KBM-7 (cell line): ENCODE data around the gene C10orf53.

Source experiments
- DNase-seq: peaks from one replicate; pipeline ENCODE4 v3.0.0-alpha.2; 2015
- in situ Hi-C: fragments of 300-500 bp; cut with MboI; formaldehyde crosslinking; loops from 2 replicates; pipeline ENCODE4 v1.14.3; 2020; ENCODE audit warnings: low sequenced_read_pairs, low pct_unique_long_range_greater_than_20kb, mixed read lengths

The C10orf53 gene

DNA sequence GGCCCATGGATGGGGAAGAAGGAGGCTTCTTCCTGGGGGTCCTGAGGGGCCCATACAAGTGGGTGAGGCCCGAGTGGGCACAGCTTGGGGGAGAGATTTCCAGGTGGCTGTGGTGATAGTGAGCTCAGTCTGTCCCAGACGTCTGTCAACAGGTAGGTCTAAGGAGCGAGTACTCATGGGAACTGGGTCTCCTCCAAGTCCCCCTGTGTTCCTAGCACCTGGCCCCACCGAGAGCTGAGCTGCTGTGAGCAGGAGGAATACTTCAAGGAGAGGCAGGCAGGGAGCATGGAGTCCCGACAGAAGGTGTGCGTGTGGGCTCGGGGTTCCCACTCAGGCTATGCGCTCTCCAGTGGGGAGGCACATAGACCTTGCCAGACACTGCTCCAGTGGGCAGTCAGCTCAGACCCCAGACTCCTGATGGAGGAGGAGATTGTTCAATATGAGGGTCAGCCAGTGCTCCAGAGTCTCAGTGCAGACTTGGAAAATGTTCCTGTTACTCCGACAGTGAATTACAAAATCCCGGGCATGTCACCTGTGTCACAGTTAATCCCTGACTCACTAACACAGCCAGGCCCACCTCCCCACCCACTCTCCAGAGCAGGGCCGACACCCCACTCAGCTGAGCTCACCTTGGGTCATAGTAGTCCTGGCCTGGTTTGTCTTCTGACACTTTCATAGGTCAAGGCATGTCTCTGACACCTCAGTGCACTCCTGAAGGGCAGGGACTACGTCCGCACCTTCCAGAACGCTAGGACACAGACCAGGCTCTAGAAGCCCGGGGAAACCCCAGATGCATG is 28.2 kb upstream of the C10orf53 start:
- no peak for DNase-seq
- in situ Hi-C loops, result no loop called here

DNA sequence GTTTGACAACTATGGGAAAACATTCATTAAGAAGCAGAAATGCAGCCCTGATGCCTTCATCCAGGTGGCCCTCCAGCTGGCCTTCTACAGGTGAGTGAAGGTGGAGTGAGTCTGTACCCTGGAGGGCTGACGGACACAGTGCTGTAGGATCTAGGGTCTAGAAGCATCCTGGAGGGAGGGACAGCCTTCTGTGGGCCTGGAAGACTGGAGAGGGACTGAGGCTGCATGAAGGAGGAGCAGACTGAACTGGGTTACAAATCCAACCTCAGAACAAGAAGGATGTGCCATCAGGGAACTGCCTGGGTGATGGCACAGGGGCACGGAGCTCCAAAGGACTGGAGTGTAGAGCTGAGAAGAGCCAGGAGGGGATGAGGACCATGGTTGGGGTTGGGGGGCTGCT is 27.5 kb upstream of the C10orf53 start:
- in situ Hi-C loops, result no loop called here
- DNase-seq, result no peak

DNA sequence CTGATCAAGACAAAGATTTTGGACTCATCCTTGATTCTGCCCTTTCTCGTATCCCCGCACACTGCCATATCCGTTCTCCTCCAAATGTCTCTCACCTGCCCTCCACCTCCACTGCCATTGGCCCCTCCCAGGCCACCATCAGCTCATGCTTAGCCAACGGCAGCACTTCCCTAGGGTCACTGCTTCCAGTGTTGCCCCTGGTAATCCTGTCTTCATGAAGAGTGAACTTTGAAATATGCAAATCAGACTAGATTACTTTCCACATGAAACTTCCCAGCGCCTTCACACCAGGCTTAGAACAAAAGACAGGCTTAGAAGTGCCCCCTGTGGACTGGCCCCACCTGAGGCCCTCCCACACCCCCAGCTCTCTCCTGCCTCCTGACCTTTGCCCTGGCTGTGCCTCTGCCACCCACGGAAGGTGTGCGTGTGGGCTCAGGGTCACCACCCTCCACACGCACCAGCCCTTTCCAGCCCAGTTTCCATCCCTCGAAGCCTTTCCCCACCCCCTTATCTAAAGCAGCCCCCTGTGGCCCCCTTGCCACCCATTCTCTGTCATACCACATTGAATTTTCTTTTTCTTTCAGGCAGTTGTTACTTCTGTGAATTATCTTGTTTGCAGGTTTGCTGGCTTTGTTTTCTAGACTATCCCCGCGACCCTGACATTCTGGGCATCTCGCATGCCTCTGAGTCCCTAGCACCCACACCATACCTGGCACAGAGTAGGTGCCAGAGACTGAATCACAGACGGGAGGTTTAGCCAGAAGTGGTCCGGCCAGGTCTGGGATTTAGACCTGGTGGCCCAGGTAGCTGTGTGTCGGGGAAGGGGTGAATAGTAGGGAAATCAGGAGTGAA is 26.8 kb upstream of the C10orf53 start:
- DNase-seq, result no peak
- in situ Hi-C loops, result no loop called here

DNA sequence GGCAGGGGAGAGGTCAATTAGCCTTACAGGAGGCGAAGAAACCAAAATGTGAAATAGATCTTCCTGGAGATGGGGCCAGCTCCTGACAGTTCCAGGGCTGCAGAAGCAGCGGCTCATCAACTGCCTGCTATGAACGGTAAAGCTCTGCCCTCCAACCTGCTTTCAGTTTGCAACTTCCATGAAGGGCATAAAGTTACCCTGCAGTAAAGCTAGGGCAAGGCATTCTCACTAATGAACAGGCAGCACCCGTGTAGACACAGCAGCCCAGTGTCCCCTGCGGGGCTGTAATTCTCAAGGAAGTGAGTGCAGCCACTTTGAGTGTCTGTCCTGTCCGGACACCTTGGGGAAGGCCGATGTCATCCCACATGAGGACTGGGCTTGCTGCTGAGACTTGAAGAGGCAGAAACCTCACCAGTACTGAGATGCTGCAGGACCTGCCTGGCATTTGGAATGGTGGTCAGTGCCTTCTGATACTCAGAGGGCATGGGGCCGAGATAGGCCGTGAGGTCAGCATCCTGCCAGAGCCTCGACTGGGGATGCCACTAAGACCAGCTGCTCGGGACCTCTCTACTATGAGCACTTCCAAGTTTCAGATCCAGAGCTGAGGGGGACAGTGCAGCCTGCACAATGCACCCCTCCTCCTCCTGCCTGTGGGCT is 26.1 kb upstream of the C10orf53 start:
- DNase-seq, result no peak
- in situ Hi-C loops, result no loop called here

DNA sequence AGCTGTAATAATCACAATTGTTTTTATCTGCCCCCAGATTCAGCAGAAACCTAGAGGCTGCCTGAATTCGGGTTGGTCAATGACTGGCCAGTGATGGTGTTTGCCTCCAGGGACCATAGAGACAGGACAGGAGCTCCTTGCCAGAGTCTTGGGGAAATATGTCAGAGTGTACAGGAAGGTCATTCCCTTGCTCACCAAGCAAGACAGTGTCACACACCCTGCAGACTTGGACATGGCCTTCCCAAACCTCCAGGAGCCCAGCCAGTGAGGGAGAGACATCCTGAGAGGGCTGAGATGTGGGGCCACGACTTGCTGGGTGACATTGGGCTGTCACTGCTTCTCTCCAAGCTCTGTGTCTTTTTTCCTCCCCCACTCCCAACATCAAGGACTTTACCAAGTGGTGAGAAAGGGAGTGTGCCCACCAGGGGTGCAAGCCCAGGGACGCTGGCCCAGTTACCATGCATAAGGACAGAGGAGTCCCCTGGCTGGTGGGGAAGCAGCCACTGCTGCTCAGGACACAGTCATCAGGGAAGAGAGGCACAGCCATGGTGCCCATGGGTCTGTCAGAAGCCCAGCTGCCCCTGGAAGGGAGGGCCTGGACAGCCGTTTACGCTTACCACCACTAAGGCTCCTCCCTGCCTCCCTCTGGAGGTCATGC is 25.3 kb upstream of the C10orf53 start:
- DNase-seq, result no peak
- in situ Hi-C loops, result no loop called here

DNA sequence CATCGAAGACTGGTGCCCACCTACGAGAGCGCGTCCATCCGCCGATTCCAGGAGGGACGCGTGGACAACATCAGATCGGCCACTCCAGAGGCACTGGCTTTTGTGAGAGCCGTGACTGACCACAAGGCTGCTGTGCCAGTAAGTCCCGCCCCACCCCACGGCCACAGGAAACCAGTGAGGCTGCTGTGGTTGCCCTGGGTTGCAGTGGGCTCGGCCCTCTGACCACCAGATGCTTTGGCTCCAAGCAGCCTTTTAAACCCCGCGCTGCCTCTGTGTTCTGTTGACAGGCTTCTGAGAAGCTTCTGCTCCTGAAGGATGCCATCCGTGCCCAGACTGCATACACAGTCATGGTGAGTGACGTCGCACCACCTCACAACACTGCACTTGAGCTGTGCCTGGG is 24.4 kb upstream of the C10orf53 start:
- in situ Hi-C loops, result no loop called here

DNA sequence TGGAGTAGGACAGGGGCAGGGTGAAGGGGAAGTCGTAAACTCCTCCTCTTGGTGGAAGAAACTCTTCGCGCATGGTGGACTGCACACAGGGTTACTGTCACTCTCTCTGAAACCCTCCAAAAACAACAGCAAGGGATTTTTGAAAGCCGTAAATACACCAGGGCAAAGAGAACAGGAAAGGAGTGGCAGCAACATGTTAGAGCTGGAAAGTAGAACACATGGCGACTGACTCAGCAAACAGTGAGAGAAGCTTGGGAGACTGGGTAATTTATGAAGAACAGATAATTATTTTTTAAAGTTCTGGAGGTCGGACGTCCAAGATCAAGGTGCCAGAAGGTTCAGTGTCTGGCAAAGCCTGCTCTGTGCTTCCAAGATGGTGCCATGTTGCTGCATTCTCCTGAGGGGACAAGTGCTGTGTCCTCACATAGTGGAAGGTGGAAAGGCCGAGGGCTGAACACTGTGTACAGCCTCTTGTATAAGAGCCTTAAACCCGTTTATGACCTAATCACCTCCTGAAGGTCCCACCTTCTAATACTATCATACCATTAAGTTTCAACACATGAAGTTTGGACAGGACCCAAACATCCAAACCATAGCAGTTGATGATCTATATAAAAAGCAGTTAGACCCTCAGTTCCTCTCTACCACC is 22.5 kb upstream of the C10orf53 start:
- in situ Hi-C loops, result no loop called here
- DNase-seq, result peak; percentile 9

More for the DNA sequence above, 24.4 kb upstream of the C10orf53 start:
- DNase-seq, result no peak

DNA sequence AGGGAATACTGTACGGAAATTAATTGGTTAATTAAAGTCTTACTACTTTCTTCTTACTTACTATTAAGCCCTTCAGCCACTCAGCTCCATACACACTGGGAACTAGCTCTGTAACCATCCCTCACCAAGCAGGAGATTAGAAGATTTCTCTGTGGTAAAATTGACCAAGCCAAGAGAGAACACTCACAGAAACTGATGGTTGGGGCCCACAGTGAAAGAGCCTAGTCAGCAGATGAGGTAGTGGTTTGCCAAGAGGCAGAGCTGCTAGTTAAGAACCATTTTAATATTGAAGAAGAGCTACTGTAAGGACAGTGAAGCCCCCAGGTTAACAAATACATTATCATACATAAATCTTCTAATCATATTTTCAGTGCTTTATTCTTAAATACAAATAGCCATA is 21.8 kb upstream of the C10orf53 start:
- no peak for DNase-seq
- in situ Hi-C loops, result no loop called here

DNA sequence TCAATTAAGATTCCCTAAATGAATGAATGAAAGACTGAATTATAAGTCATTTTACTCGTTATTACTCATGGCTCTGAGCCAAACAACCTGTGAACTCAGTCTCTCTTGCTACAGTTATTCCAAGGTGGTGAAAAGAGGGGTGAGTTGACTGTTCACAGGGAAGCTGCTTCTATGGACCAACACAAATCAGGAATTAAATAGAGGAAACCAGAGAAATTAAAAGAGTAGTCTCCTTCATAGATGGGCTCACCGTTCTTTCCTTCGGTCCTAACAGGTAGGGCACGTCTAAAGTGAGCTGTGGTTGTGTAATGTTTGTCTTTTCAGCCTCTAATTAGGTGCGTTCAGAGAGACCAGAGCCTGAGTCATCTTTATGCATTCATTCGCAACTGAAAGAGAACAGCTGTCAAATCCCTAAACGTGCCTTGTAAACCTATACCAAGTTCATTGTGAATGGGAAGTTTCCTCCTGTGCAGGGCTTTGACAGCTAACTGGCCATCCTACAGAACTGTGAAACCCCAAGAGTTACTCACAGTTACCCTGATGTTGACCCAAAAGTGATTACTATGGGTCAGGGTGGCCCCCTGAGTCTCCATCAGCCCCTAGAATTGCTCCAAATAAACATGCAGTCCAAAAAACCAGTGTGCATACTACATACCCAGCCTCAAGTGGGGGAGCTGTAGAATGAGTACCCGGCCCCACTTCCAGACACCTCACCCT is 18.2 kb upstream of the C10orf53 start:
- in situ Hi-C loops, result no loop called here
- DNase-seq, result no peak

DNA sequence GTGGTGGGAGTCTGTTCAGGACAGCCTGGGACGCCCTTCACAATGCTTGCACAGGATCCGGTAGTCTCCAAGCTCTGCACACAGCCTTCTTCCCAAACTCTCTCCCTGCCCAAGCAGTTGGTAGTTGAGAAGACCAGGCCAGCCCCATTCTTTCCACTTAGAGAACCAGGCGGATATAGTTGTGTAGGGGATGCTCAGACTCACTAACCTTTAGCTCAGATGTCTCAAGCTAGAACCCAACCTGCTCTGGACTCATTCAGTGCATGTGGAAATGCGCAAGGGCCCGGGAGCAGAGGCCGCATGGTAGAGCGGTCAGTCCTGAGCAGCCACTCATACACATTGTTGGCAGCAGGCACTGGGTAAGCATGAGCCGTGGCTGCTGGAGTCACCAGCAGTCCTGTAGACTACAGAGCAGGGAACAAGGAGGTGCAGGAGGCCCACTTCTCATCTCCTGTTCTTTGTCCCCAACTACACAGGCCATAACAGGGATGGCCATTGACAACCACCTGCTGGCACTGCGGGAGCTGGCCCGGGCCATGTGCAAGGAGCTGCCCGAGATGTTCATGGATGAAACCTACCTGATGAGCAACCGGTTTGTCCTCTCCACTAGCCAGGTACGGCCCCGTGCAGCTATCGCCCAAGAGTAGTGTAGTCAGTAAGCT is 17.2 kb upstream of the C10orf53 start:
- no peak for DNase-seq
- in situ Hi-C loops, result no loop called here

DNA sequence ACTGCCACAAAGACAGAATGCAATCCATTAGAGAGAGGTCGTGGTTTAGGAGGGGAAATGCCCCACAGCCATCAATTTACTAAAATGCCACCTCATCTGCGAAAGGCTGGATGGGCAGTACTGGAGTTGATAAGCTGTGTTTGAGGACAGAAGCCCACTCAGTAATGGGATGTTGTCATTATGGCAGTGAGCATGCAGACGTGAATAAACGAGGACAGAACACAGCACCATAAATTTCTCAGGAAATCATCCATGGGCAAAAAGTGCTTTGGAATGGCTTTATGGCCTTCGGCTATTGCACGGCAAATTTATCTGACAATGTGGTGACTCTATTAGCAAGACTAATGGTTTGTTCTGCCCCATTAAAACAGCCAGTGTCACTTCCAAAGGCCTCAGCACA is 15.9 kb upstream of the C10orf53 start:
- in situ Hi-C loops, result no loop called here

DNA sequence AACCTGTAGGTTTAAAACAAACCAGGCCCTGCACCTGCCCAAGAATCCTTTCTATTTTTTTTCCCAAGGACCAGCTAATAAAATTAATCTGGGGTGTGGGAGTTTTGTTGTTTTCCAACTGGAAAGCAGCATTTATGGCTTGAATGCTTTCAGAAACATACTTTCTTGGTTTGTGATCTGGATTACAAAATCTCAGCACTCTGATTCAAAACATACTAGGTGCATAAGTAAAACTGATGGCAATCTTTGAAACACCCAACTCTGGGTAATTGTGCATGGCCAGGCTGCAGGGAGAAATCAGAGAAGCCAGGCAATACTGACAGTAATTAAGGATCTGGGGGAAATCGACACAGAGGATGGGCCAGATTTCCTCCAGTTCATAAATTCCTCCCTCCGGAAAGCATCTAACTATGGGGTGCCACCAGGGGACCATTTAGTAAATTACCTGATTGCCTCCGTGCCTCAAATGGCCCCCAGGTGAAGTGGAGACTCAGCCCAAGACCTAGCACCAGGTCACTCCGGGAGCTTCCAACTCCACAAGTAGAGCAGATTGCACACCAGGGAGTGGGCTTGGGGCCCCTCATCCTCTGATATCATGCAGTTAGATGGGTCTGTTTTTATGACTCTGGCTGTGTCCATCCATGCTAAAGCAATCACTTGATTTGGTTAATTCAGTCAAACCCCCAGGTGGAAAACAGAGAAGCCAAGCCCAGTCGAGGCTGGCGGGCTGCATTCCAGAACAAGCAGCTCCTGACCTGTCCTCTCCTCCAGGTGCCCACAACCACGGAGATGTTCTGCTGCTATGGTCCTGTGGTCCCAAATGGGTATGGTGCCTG is 15.2 kb upstream of the C10orf53 start:
- no peak for DNase-seq
- in situ Hi-C loops, result no loop called here

More for the DNA sequence above, 15.9 kb upstream of the C10orf53 start:
- DNase-seq, result no peak

DNA sequence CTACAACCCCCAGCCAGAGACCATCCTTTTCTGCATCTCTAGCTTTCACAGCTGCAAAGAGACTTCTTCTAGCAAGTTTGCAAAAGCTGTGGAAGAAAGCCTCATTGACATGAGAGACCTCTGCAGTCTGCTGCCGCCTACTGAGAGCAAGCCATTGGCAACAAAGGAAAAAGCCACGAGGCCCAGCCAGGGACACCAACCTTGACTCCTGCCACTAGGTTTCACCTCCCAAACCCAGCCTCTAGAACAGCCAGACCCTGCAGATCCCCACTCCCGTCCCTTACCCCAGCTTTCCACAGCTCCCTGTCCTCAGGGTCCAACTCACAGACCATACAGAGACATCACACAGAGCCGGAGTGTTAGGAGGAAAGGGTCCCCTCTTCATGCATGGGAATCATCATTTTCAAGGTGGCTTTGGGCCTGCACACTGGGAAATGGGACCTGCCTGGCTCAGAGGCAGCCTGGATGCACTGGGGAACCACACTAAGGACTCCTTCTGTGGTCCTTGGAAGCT is 14.6 kb upstream of the C10orf53 start:
- DNase-seq, result no peak
- in situ Hi-C loops, result no loop called here

DNA sequence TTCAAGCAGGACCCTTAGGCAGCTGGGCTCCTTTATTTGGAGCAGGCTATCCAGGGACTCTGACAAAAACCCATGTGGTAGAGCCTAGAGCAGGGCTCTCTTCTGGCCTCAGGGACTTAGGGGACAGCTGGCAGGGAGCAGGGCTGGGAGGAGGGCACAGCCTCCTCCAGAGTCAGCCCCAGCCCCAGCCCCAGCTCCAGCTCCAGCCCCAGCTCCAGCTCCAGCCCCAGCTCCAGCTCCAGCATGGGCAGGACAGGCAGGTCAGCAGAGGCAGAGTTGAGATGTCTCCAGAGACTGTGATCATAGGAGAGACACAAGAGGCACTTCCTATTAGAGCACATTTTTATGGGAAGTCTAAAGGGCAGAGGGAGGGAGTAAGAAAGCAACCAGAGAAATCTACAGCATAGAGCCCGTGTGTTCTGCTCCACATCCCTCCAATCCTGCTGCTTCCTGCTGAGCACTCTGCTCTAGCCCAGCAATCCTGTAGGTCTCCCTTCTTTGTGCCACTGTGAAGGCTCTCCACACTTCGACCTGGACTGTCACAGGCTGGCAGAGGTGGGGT is 13.3 kb upstream of the C10orf53 start:
- in situ Hi-C loops, result no loop called here
- no peak for DNase-seq

DNA sequence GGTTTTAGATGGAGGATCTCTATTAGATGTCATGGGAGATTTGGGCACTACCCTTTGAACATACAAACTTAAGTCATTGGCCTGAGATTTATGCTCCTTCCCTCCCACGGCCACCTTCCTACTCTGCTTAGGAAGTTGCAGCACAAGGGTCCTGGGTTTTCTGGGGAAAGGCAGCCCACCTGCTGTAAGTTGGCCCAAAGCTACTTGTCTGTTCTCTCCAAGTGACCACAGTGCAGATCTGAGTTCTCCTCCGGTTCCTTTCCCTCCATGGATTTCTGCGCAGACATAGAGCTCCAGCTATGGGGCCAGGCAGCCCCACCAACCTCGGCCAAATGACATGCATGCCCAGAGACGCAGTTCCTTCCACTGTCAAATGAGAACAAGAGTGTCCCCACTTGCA is 12.8 kb upstream of the C10orf53 start:
- in situ Hi-C loops, result no loop called here
- no peak for DNase-seq

DNA sequence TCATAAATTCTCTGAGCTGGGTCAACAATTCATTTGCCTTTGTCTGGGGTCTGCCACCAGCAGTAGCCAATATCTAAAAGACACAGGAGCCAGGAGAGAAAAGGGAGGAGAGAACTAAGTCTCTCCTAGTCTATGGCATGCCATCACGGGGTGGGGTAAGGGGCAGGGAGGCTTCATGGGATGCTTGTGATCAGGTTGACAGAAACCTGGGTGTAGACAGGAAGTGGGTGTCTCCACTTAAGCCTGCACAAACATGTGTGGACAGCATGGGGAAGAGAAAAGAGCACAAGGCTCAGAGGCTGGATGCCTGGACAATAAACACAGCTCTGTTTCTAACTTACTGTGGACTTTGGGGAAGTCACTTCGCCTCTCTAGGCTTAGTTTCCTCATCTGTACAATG is 11.5 kb upstream of the C10orf53 start:
- in situ Hi-C loops, result no loop called here
- no peak for DNase-seq

DNA sequence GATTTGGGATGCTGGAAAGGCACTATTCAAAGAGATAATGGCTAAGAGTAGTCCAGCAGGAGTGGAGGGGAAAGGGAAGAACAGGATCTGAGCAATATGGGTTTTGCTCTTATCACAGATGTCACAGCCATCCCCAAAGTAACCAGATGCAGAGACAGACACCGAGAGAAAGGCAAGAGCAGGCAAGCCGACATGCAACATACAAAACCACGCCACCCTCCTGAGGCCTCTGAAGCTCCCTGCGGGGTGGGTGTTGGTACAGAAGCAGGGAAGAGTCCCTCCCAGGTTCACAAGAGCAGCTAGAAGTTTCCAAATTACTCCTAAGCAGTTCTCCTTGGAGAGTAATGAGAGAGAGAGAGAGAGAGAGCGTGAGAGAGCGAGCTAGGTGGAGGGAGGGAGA is 10.8 kb upstream of the C10orf53 start:
- in situ Hi-C loops, result no loop called here
- DNase-seq, result no peak
